ENCODE measurements around the gene AP2S1. TPM values are rescaled to one million over a fixed set of nuclear protein-coding genes. Genes with fewer than 3 reads are reported as not detected.
"Not testable (repeated sequence)": the region's sequence is repeated elsewhere in the genome, so short reads cannot be mapped to it uniquely, and the experiment has no call there.

Gene AP2S1
- total RNA-seq, 4 donors from 2014 or later, result 63.5 to 88.9 (median 74.5) TPM

DNA sequence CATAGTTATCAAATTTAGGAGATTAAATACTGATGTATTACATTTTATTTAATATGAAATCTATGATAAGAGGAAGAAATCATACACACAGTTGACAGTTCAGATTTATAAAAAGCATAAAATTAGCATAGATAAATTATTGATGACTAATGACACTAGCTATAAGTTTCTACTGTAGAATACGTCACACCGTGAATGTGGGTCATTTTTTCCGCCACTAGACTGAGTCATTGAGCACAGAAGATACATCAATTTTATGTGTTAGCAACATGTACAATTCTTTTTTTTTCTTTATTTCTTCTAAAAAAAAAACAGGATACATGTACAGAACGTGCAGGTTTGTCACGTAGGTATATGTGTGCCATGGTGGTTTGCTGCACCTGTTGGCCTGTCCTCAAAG is 22.2 kb downstream of the AP2S1 start:
- intact Hi-C loops (cut with DNase I), result no loop called here
- Histone ChIP-seq H3K4me3 (no peak overlapping the region), H3K27ac (replicated peaks in 1 of 4) (no peak overlapping the region), H3K36me3 (no peaks in the 10 kb centered on the region), H3K27me3 (no peaks in the 10 kb centered on the region), H3K4me1 (no peaks in the 10 kb centered on the region), H3K9me3 (no peaks in the 10 kb centered on the region)
- 82% methylated on average over 5 of the region's 5 CpGs for WGBS
- TF ChIP-seq, protein P1, sequence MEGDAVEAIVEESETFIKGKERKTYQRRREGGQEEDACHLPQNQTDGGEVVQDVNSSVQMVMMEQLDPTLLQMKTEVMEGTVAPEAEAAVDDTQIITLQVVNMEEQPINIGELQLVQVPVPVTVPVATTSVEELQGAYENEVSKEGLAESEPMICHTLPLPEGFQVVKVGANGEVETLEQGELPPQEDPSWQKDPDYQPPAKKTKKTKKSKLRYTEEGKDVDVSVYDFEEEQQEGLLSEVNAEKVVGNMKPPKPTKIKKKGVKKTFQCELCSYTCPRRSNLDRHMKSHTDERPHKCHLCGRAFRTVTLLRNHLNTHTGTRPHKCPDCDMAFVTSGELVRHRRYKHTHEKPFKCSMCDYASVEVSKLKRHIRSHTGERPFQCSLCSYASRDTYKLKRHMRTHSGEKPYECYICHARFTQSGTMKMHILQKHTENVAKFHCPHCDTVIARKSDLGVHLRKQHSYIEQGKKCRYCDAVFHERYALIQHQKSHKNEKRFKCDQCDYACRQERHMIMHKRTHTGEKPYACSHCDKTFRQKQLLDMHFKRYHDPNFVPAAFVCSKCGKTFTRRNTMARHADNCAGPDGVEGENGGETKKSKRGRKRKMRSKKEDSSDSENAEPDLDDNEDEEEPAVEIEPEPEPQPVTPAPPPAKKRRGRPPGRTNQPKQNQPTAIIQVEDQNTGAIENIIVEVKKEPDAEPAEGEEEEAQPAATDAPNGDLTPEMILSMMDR (IDR thresholded peaks at IDR 0.05), result no peak
- no peak for TF ChIP-seq POLR2AphosphoS5 (IDR thresholded peaks at IDR 0.05)
- no peak for DNase-seq (ENCODE audit: extremely low spot score)

DNA sequence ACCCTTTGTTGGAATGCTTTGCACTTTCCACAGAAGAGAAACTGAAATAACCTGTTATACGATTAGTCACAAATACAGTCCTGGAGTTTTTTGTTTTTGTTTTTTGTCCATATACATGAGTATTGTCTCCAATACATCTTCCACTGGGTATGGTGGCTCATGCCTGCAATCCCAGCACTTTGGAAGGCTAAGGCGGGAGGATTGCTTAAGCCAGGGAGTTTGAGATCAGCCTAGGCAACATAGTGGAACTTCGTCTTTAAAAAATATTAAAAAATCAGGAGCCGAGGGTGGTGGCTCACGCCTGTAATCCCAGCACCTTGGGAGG is 25.0 kb downstream of the AP2S1 start:
- H3K4me3 ChIP-seq, result no peak overlapping the region
- H3K9me3 ChIP-seq, result no peaks in the 10 kb centered on the region
- H3K4me1 ChIP-seq, result peaks cover 0 to 8% (median 6%) of the 10 kb centered on the region in 4 donors
- no peaks in the 10 kb centered on the region for H3K27me3 ChIP-seq
- no peak for TF ChIP-seq EP300 (IDR thresholded peaks at IDR 0.05)
- no peak for TF ChIP-seq POLR2AphosphoS5 (IDR thresholded peaks at IDR 0.05)
- TF ChIP-seq, protein P1 (IDR thresholded peaks at IDR 0.05), result no peak
- no peak for TF ChIP-seq POLR2A (IDR thresholded peaks at IDR 0.05; ENCODE audit: low read depth)
- DNase-seq (ENCODE audit: extremely low spot score), result no peak
- intact Hi-C loops (cut with DNase I), result no loop called here
- no peak overlapping the region for H3K27ac ChIP-seq (replicated peaks in 1 of 4)
- WGBS, result 87% methylated on average over 5 of the region's 5 CpGs
- H3K36me3 ChIP-seq, result no peaks in the 10 kb centered on the region

DNA sequence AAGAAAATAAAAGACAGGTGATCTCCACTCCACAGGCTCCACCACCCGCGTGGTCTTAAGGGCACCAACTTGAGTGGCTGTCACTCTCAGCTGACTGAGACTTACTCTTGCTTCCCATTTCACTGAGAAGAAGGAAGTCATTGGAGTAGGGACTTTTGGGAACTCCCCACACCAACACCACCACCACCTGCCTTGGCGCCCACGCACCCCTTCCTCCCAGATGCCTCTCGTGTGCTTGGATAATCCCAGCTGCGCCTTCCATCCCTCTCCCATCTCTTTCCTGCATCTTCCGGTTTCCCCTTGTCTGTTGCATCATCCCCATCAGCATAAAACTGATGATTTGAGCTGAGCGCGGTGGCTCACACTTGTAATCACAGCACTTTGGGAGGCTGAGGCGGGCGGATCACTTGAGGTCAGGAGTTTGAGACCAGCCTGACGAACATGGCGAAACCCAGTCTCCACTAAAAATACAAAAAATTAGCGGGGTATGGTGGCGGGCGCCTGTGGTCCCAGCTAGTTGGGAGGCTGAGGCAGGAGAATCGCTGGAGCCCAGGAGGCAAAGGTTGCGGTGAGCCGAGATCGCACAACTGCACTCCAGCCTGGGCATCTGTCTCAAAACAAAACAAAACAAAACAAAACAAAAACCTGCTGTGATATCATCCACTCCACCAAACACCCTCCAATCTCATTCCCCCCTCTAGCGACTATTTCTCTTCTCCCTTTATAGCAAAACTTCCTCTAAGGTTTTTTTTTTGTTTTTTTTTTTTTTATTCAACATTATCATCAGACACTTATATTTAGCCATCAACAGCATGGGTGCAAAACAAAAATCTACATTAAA is 25.5 kb downstream of the AP2S1 start:
- Histone ChIP-seq H3K9me3 (no peaks in the 10 kb centered on the region), H3K36me3 (no peaks in the 10 kb centered on the region), H3K27ac (replicated peaks in 1 of 4) (no peak overlapping the region), H3K4me3 (no peak overlapping the region), H3K4me1 (peaks cover 0 to 8% (median 6%) of the 10 kb centered on the region in 4 donors), H3K27me3 (no peaks in the 10 kb centered on the region)
- no peak for DNase-seq (ENCODE audit: extremely low spot score)
- no peak for TF ChIP-seq EP300 (IDR thresholded peaks at IDR 0.05)
- TF ChIP-seq, protein P1 (IDR thresholded peaks at IDR 0.05), result no peak
- no peak for TF ChIP-seq POLR2A (IDR thresholded peaks at IDR 0.05; ENCODE audit: low read depth)
- TF ChIP-seq POLR2AphosphoS5 (IDR thresholded peaks at IDR 0.05), result no peak
- intact Hi-C loops (cut with DNase I), result no loop called here
- 89% methylated on average over 21 of the region's 21 CpGs for WGBS

DNA sequence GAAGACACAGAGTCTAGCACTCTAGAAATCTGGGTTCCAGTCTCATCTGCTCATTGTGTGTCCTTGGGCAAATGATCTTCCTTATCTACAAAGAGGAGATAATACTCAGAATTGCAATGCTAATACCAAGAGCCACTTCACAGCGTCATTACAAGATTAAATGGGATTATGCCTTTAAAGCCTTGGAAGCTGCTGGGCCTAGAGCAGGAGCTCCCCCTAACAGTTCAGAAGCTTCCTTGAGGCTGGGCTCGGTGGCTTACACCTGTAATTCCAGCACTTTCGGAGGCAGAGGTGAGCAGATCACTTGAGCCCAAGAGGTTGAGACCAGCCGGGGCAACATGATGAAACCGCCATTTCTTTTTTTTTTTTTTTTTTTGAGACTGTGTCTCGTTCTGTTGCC is 27.6 kb downstream of the AP2S1 start:
- no peak for TF ChIP-seq POLR2AphosphoS5 (IDR thresholded peaks at IDR 0.05)
- TF ChIP-seq, protein P1 (IDR thresholded peaks at IDR 0.05), result no peak
- TF ChIP-seq POLR2A (IDR thresholded peaks at IDR 0.05; ENCODE audit: low read depth), result no peak
- no peak for TF ChIP-seq EP300 (IDR thresholded peaks at IDR 0.05)
- no peak for DNase-seq (ENCODE audit: extremely low spot score)
- Histone ChIP-seq H3K4me3 (no peak overlapping the region), H3K9me3 (no peaks in the 10 kb centered on the region), H3K4me1 (peaks cover 0 to 8% (median 6%) of the 10 kb centered on the region in 4 donors), H3K27ac (replicated peaks in 1 of 4) (no peak overlapping the region), H3K36me3 (no peaks in the 10 kb centered on the region), H3K27me3 (no peaks in the 10 kb centered on the region)
- intact Hi-C loops (cut with DNase I), result no loop called here
- WGBS, result 87% methylated on average over 6 of the region's 6 CpGs

DNA sequence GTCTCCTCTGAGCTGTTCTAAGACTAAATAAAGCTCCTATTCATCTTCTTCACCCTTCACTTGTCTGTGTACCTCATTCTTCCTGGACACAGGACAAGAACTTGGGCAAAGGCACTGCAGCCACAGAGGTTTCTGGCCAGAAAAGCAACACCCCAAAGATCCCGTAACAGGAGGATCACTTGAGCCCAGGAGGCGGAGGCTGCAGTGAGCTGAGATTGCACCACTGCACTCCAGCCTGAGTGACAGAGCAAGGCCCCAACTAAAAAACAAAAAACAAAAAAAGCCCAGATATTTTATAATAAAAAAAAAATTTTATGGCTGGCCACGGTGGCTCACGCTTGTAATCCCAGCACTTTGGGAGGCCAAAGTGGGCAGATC is 28.2 kb downstream of the AP2S1 start:
- H3K4me1 ChIP-seq; H3K36me3 ChIP-seq; H3K4me3 ChIP-seq; H3K27me3 ChIP-seq; intact Hi-C loops (cut with DNase I); DNase-seq (ENCODE audit: extremely low spot score); H3K9me3 ChIP-seq: not testable (repeated sequence)
- WGBS, result 91% methylated on average over 4 of the region's 4 CpGs
- H3K27ac ChIP-seq (replicated peaks in 1 of 4), result peak overlapping the region in 1 of 4 donors; percentile 39

Data from esophagus muscularis mucosa (tissue), 4 donors.